Left cardiac atrium (tissue), 4 donors: ENCODE results near the gene PAPOLA. TPM values are rescaled to one million over a fixed set of nuclear protein-coding genes. Genes with fewer than 3 reads are reported as not detected.

Experiments used
- ATAC-seq, 2 donors: fragments of 200-7000 bp; cut with Tn5 transposase; one replicate each; pipeline ENCODE4 v1.9.1; 2020; ENCODE audit warnings: mild to moderate bottlenecking in 2 of 2, moderate library complexity in 2 of 2
- DNase-seq: peaks from one replicate; pipeline ENCODE4 v3.0.0-alpha.2; 2020
- intact Hi-C, 2 donors: fragments of 100-400 bp; cut with DNase I; formaldehyde crosslinking; loops; one replicate each; pipeline versions ENCODE4 v1.14.1 to v1.15.1; 2022 to 2023
- total RNA-seq, 2 donors: library from RNA; stranded (reverse); fragmentation: NEBNext Ultra II Directional; extraction: Animal tissue kit (Norgen Biotek cat#: 25700); gene quantifications; one replicate each; pipeline ENCODE4 v1.2.1, GENCODE V29; 2021
- donor health status: DM: no; HTN: yes; CAD: no.
- donor health status: DM: no; HTN: yes; CAD: no; lungs with severe emphysema.
- donor health status: DM: yes; HTN: yes; CAD: no.
- donor health status: Dilated cardiomyopathy.

PAPOLA gene
- total RNA-seq, 2 donors from 2014 or later = 125 to 151 TPM

GRCh38 chr14:96538097-96538989 lies 36.2 kb downstream of the PAPOLA start:
- DNase-seq (no peak), ATAC-seq (no peak)
- intact Hi-C loops = no loop called here

GRCh38 chr14:96538990-96539317 lies 36.8 kb downstream of the PAPOLA start:
- DNase-seq (no peak), ATAC-seq (no peak)
- intact Hi-C loops = no loop called here

GRCh38 chr14:96554315-96554910 lies 52.2 kb downstream of the PAPOLA start:
- intact Hi-C loops = no loop called here
- DNase-seq = no peak
- ATAC-seq = peak; percentile 72 to 88

DNA sequence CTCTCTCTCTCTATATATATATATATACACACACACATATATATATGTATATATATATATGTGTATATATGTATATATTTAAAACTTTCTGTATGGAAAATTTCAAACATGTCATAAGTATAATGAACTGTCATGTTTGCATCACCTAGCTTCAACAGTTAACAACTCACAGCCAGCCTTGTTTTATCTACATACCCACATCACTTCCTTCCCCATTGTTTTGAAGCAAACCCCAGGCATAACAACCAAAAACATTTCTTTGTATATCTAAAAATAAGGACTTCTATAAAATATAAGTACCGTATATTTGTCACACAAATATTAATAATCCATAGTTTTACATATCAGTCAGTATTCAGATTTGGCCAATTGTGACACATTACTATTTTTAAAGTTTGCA lies 57.4 kb downstream of the PAPOLA start:
- DNase-seq (no peak), ATAC-seq (no peak)
- intact Hi-C loops = no loop called here

- intact Hi-C loops = no loop called here
- DNase-seq (no peak), ATAC-seq (no peak)
Measured at GRCh38 chr14:96564389-96564788, 62.2 kb downstream of the PAPOLA start.

DNA sequence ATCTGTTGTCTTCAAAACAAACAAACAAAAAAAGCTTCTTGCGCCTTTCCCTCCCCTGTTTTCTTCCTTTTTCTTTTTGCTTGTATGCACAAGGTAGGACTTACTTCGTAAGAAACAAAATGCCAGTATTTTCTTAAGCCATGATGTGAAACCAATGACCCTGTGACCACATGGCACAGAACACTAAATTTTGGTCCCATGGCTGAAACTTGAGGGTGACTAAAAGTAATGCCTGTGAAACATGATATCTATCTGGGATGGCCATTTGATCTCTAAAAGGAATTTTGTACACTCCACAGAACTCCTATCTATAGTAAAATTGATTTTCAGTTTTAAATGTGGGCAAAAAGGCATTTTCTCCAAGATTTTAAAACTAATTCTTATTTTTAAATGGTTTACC lies 63.6 kb downstream of the PAPOLA start:
- ATAC-seq (no peak), DNase-seq (no peak)
- intact Hi-C loops = loop anchor here in 1 of 2 donors (5.0 kb wide), 1 partner anchor 176 kb away; no protein-coding TSS in a partner anchor

DNA sequence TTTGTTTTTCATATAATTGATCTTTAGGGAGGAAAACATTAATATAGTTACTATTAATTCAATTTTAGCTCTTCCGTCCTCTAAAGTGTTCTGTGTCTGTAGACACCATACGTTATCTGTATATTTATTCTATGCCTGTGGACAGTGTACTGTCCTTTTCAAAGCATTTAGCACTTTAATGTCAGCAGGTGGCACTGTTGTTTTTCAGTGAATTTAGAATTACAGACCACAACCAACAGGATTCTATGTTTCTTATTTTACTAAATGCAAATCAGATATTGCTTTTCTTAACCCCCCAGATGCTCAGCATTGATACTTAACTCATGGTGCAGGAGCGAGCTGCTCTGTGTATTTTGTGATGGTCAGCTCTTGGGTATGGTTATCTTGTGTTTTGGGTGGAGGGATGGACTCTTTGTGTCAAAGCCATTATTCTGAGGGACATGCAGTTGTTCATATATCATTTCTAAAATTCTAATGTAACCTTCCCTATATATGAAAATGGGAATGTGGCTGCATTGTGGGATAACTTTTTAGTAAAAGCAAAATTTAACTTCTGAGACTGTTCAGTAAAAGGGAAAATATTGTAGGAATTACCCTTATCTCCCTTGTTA lies 65.2 kb downstream of the PAPOLA start:
- no peak for DNase-seq
- peak in 1 of 2 donors; percentile 49 for ATAC-seq
- intact Hi-C loops = loop anchor here in 1 of 2 donors (5.0 kb wide), 1 partner anchor 175 kb away; no protein-coding TSS in a partner anchor

GRCh38 chr14:96568621-96569020 lies 66.4 kb downstream of the PAPOLA start:
- intact Hi-C loops = loop anchor here in 1 of 2 donors (5.0 kb wide), 1 partner anchor 174 kb away; no protein-coding TSS in a partner anchor
- no peak for DNase-seq
- no peak for ATAC-seq

DNA sequence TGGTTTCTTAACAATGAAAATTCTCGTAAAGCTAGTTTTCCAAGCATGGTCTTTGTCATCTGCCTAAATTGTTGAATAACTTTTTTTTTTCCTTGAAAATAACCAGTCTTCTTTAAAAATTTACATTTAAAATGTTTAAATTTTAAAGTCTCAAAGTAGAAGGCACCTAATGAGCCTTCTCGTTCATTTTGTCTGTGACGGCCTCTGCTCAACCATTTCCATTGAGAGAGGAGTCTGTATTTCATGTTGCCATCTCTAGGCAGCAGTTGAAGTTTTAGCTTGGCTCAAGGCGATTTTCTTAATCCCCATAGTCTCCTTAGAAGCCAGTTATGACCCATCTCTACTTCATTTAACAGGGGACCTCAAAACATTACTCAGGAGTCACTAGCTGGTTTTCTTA lies 69.1 kb downstream of the PAPOLA start:
- intact Hi-C loops = loop anchor here in 1 of 2 donors (5.0 kb wide), 1 partner anchor 171 kb away; no protein-coding TSS in a partner anchor
- DNase-seq (no peak), ATAC-seq (no peak)

DNA sequence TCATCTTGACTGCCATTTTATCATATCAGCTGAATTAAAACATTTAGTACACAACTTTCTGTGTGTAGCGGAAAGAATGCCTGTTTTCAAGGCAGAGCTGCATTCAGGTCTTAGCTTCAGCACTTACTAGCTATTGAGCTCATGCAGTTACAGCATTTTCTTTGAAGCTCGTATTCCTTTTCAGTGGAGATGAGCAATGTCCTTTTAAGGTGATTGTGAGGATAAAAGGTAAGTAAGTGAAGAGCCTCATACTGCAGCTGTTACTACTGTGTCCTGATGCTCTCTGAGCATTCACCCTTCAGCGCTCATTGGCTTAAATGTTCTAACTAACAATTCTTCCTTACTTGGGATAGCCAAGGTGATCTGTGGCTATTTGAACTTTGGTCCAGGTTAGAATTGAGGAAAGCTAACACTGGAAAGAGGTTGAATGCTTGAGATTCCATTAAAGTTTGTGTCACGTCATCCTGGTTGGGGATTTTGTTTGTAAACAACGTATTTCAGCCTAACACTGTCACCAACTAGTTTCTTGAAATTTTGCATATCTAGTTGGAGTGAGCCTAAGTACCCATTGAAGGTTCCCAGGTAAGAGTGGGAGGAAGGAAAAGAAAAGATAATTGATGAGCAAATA lies 71.4 kb downstream of the PAPOLA start:
- ATAC-seq = no peak
- no peak for DNase-seq
- intact Hi-C loops = loop anchor here in 1 of 2 donors (5.0 kb wide), 1 partner anchor 169 kb away; no protein-coding TSS in a partner anchor

- DNase-seq = no peak
- ATAC-seq = no peak
- intact Hi-C loops = loop anchor here in 1 of 2 donors (5.0 kb wide), 1 partner anchor 168 kb away; no protein-coding TSS in a partner anchor
Measured at GRCh38 chr14:96574171-96574632, 72.0 kb downstream of the PAPOLA start.

- DNase-seq (no peak), ATAC-seq (peak; percentile 45 to 63)
- intact Hi-C loops = loop anchor here in 1 of 2 donors (5.0 kb wide), 1 partner anchor 167 kb away; no protein-coding TSS in a partner anchor
Measured at GRCh38 chr14:96574633-96575632, 72.8 kb downstream of the PAPOLA start.

DNA sequence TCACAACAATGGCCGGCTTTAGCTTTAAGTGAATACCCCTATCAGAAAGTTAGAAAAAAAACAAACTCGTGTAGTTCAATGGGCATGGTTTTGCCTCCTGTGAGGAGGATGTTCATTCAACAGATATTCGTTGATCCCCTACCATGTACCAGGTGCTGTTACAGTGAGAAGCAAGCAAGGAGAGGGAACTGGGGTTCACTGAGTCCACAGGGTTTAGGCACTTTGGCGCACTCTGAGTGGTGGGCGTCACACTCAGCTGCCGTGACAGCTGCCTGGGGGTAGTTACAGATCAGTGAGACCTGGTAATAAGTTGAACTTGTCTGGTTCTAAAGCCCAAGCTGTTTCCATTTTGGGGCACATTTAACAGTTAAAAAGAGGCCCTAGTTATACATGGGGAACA lies 74.2 kb downstream of the PAPOLA start:
- ATAC-seq (no peak), DNase-seq (no peak)
- intact Hi-C loops = no loop called here

DNA sequence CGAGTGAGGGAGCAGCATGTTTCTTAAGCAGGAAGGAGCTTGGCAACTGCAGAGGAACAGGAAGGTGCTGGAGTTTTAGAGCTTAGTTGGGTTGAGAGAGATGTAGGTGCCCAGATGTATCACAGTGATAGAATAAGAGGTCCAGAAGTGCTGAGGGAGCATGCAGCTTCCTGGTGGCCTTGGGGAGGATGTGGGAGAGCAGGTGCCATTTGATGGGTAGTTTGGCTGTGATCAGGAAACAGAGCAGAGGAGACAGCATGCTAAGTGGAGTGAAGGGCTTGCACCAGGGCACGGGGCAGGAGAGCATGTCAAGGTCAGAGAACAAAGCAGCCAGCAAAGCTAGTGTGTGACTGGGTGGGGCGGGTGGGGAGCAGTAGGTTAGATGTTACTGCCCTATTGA lies 74.8 kb downstream of the PAPOLA start:
- ATAC-seq (no peak), DNase-seq (no peak)
- intact Hi-C loops = no loop called here

DNA sequence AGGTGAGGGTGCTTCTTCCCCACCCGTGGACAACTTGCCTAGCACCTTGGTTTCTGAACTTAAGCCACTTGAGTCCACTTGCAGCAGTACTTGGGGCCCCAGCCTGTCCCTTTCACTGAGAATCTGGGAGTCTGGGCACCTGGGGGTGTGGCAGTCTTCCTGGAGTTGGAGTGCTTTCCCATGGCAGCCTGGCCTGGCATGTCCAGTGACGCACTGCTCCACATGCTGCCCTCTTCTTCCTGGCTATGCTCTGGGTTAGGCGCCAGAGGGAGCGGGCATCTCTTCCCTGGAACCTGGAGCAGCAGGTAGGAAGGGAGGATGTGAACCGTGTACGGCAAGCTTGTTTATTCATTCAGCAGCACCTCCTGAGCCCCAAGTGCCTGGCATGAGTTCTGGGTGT lies 76.4 kb downstream of the PAPOLA start:
- intact Hi-C loops = no loop called here
- ATAC-seq = no peak

DNA sequence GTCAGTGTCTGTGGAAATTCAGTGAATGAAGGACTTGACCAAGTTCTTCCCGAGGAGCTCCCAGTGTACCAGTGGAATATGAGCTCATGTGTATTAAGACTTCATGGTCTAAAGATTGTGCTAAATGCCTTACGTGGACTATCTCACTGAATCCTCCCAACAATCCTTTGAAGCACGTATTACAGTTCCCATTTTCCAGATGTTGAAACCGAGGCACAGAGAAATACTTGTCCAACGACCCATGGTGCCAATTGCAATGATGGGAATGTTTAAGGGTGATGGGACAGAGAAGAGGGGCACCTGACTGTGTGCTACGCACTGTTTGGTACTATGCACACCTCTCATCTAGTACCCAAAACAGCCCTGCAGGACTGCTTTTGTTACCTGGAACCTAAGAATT lies 77.2 kb downstream of the PAPOLA start:
- intact Hi-C loops = no loop called here
- no peak for ATAC-seq
- DNase-seq = no peak

More for the DNA sequence above, 76.4 kb downstream of the PAPOLA start:
- no peak for DNase-seq

DNA sequence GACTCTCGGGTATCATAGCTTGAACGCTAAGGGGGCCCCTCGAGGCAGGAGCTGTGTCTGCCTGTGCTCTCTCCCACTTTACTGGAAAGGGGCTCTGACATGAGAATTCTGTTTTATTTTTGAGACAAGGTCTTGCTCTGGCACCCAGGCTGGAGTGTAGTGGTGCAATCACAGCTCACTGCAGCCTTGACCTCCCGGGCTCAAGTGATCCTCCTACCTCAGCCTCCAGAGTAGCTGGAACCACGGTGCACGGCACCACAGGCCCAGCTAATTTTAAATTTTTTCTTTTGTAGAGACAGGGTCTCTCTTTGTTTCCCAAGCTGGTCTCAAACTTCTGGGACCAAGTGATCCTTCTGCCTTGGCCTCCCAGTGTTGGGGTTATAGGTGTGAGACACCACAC lies 77.7 kb downstream of the PAPOLA start:
- DNase-seq = no peak
- intact Hi-C loops = no loop called here
- ATAC-seq = no peak

GRCh38 chr14:96580566-96580965 lies 78.4 kb downstream of the PAPOLA start:
- no peak for DNase-seq
- no peak for ATAC-seq
- intact Hi-C loops = no loop called here
